Measurements from ENCODE around the gene TTC24.
"Not testable (repeated sequence)": the region's sequence is repeated elsewhere in the genome, so short reads cannot be mapped to it uniquely, and the experiment has no call there.

The TTC24 gene

DNA sequence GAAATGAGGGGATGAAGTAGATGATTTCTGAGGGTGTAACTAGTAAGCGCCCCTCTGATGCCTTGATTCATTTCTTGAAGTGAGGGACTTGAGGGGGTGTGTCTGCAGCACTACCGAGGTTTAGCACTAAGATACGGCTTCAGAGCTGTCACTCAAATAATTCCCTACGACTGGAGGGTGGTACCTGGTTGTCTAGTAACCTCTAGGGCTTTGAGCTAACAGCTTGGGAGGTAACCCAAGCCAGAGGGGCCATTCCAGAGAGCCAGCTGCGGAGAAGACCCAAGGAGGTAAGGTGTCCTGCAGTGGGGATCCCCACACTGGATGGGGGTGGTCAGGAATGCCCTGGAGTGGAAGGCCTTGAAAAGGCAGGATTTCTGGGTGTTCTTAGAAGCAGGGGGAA is at the start of gene TTC24:
Gene TTC24, plus strand, starts transcription at position 252 of the 400 bp plus-strand sequence. CDS start 1,642 bp downstream, outside the sequence.
- no peak for DNase-seq

DNA sequence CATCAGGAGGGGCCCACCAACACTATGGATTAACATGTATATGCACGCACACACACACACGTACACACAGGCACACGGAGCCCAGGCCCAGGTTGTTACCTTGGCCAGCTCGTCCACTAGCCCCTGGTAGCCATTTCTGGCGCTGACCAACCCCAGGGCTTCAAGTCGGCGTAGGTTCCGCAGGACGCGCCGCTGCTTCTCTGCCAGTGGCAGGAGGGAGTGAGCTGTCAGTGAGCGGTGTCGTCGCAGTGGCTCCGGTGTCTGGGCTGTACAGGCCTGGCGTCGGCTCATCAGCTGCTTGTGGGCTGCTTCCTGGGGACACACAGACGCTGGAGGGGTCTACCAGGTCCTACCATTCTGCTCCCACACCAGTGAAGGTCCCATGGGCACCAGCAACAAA is 49.5 kb upstream of the TTC24 start:
- DNase-seq: no peak

DNA sequence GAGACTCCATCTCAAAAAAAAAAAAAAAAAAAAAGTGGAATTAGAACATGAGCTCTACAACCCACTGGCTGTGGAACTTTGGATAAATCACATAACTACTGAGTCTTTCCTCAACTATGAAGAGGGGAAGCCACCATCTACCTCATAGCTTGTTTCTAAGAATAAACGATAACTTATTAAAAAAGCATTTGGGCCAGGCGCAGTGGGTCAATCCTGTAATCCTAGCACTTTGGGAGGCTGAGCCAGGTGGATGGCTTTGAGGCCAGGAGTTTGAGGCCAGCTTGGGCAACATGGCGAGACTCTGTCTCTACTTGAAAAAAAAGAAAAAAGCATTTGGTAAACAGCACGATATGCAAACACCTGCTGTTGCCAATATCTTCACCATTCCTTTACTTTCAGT is 47.1 kb upstream of the TTC24 start:
- DNase-seq: no peak

DNA sequence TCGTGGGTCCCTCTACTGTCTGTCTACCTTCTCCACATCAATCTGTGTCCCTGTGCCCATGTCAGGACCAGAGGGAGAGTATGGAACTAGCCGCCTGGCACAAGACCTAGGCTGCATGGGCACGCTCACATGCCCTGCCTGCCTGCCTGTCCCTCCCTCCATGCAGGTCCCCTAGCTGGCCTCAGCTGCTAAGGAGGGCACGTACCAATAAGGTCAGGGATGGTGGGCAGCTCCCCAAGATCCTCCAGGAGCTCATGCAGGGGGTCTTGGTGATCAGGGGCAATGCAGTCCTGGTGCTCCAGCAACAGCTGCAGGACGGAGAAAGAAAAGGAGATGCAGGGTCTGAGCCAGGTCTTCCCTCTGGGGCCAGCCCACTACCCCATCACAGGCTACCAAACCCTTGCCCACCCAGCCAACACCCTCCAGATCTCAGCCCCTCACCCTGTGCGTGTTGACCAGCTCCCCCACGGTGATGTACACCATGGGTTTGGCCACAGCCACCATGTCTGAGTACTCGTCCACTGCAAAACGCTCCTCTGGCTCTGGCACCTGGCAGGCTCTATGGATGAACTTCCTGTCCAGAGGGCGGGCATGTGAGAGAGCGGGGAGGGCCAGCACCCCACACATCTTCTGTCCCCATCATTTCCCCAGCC is 45.8 kb upstream of the TTC24 start:
- no peak for DNase-seq

DNA sequence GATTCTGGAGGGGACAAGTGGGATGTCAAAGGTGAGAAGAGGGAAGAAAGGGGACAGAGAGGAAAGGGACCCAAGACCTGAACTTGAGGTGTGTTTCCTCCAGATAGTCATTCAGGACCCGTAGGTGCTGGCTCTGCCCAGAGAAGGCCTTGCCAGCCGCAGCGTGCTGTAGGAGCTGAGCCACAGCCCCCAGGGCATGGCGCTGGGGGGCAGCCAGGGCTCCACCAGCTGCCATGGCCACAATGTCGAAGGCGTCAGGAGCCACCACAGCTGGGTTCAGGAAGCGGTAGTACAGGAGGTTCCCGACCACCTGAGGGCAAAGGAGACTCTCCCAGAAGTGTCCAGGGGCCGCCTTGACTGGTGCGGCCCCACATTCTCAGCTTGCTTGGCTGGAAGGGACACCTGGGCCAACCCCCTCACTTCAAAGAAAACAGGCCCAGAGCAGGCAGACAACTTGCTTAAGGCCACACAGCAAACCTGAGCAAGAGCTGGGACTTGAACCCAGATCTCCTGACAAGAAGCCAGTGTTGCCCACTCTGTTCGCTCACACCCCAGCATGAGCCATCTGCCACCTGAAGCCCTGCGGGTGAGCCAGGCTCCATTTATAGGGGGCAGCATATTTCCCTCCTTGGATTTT is 45.0 kb upstream of the TTC24 start:
- DNase-seq: no peak

DNA sequence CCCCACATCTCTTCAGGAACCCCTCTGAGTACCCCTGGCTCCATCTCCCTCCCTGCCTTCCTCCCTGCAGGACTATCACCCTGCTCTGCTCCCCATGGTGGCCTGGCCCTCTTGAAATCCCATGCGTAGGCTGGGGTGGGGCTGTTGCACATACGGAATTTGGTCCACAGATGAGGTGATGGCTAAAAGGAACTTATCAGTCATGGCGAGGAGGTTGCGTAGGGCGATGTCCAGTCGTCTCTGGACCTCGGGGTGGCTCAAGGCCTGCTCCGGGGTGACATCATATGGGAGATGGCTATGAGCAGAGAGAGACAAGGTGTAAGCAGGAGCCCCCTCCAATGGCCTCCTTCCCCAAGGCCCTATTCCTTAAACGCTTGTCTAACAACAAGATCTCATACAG is 42.5 kb upstream of the TTC24 start:
- DNase-seq: no peak

DNA sequence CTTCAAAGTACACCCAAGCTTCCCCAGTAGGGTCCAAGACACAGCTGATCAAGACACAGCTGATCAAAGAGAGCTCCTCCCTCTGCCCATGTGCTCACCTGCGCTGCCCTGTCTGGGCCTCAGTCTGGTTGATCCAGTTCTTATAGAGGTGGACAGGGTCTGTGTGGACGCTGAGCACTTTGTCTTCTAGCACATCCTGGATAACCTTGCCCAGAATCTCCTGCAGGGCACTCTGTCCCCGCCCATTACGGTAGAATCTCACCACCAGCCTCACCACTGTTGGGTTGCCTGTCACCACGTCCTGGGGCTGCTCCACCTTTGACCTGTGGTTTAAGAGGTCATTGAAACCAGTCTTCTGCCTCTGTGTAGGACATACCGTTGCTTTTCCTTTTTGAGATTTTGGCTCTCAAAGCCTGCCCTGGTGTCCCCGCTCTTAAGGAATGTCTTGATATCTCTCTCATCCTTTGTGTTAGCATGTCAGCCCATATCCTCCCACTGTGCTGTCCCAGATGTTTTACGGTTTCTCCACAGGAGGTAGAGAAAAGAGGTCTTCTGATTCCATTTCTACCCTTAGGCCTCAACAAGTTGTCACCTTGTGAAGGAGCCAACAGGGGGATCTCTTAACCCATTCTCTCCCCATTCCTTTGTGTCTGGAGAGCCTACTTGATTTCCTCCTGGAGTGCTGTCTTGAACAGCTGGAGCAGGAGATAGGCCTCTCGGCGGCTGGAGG is 40.6 kb upstream of the TTC24 start:
- DNase-seq: no peak

DNA sequence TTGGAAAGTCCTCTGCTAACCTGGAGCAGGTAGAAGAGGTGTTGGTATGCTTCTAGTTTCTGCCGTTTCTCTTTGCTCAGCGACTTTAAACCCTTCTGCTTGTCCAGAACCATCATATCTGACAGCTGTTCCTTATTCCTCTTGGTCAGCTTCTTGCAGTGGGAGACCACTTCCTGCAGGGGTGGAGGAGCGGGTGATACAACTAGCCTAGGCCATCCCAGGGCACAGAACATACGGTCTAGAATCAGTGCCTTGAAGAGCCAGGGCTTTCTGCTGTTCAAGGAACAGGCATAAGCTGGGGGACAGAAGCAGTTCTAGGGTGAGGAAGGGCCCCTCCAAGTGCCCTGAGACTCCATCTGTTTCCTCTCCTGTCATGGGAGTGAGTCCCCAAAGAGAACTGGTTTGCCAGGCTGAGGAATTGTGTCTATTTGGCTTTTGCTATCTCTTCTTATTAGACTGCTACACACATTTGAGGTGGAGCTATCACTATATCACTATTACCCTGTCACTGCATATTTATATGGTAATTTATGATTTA is 39.6 kb upstream of the TTC24 start:
- DNase-seq: no peak

DNA sequence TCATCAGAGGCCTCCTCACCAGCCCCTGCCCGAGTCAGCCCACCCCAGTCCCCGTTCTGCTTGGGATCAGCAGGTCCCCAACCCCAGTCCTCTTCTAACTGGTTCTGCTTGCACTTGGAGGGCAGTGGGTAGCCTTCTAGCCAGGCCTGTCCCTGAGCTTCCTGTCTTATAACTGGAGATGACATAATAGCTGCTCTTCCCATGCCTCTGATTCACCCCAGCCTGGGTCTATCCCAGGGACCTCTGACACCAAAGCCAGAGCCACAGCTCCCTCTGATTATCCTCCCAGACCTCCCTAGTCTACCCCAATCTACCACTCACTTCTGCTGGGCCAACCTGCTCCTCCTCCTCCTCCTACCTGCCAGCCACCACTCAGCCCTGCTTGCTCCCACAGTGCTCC is 38.6 kb upstream of the TTC24 start:
- DNase-seq: no peak

DNA sequence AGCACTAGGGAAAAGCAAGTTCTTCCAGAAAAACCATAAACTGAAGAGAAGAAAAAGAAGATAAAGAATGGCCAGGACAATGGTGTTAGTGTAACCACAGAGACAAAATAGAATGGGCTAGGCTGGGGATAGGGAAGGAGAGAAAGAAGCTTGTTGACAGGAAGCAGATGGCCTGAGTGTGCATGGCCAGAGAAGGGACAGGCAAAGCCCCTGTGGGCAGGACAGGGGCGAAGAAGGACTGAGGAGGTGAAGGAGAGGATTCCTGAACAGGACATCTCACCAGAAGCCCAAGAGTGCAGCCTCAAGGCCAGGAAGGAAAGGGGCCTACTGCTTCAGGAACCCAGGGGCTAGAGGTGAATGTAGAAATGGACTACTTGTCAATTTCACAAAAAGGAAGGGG is 36.5 kb upstream of the TTC24 start:
- no peak for DNase-seq

DNA sequence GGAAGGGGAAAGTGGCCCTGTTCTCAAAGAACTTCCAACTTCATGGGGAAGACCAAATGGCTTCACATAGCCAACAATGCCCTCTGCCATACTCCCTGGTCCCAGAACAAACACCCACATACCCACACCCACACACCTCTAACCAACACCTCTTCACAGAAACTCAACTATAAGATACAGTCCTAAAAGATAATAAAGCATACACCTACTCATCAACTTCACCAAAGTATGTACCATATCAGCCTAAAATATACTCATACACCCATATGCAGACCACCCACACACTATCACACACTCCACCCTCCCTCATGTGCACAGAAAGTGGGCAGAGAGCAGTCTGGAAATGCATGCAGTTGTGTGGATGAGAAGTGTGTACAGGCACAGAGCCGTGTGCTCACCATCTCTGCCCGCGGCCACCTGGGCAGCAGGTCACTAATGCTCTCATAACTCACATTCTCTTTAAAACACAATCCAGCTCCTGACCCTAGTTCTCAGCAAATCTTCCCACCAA is 34.9 kb upstream of the TTC24 start:
- DNase-seq: no peak

DNA sequence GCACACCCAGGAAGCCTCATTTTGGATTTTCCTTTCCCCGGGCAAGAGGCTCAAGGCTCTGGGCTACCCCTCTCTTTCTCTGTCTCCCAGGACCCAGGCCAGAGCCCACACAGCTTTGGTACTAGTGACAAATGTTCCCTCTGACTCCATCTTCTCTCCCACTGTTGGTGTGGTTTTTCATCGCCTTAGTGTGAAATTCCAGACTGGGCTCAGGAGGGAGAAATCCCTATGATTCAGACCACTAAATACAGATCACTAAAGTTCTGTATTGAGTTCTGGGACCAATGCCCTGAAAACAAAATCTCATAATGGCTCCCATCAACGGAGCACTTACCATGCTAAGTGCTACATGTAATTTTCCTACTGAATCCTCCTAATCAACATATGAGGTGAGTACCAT is 33.3 kb upstream of the TTC24 start:
- no peak for DNase-seq

DNA sequence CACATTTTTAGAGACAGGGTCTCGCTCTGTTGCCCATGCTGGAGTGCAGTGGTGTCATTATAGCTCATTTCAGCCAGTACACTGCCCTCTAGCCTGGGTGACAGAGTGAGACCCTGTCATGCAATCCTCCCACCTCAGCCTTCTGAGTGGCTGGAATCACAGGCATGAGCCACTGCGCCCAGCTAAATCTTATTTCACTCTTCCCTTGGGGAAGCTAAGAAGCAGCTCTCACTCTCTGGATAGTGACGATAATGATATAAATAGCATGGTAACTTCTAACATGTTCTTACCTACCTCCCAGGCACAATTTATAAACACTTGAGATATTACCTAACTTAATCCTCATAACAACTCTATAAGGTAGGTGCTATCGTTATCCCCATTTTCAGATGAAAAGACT is 32.1 kb upstream of the TTC24 start:
- DNase-seq: no peak

DNA sequence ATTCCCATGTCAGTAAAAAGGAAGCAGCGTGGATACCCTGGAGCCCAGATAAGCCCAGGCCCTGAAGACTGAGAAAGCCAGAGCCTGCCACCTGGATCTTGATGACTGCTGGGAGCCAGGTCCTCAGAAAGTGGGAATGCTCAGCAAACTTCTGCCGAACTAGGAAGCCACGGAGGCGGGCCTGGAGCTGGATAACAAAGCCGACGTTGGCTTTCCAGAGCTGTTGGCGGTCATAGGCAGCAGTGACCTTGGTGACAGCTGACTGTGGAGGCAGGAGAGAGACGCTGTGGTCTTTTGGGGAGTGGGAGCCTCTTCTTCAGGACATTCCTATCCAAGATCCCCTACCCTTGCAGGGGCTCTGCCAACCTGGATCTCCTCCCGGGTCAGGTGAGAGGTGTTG is 31.5 kb upstream of the TTC24 start:
- DNase-seq: no peak

DNA sequence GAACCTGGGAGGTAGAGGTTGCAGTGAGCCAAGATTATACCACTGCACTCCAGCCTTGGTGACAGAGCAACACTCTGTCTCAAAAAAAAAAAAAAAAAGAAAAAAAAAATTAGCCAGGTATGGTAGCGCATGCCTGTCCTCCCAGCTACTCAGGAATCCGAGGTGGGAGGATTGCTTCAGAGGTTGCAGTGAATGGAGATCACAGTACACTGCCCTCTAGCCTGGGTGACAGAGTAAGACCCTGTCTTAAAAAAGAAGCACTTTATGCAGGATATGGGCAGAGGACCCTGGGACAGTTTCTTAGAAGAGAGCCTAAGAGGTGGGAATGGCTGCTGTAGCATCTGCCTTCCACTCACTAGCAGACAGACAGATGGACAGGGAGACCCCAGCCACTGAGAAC is 30.1 kb upstream of the TTC24 start:
- no peak for DNase-seq

DNA sequence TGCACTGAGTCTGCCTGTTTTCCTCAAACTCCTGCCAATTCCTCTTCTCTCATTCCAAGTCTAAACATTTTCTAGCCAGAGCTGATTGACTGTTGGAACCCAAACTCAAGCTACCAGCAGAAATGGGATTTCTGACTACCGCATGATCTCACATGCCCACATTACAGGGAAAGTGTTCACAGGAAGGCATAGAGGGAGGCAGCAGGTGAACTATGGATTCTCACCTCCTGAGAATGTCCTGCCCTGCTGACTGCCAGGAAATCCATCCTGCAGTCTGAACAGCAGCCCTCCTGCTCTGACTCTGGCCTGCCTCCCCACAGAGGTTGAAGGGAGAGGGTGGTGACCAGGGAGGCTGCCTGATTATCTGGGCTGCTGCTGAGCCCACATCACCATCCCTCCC is 29.7 kb upstream of the TTC24 start:
- DNase-seq: no peak

DNA sequence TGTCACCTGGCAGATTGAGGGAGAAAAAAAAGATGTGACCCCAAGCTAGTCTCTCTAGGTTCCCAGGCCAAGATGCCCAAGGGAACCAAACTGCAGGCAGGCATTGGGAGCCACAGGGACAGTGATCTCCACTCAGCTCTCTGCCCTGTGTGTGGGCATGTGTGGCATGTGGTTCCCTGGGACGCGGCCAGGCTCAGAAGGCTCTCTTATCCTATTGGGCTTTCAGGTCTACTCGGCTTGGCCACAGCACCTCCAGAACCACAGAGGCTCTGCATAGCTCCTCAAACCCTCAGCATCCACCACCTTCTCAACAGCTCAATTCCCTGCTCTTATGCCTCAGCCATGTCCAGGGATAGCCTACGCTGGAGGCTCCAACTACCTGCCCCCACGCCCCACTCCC is 29.2 kb upstream of the TTC24 start:
- no peak for DNase-seq

DNA sequence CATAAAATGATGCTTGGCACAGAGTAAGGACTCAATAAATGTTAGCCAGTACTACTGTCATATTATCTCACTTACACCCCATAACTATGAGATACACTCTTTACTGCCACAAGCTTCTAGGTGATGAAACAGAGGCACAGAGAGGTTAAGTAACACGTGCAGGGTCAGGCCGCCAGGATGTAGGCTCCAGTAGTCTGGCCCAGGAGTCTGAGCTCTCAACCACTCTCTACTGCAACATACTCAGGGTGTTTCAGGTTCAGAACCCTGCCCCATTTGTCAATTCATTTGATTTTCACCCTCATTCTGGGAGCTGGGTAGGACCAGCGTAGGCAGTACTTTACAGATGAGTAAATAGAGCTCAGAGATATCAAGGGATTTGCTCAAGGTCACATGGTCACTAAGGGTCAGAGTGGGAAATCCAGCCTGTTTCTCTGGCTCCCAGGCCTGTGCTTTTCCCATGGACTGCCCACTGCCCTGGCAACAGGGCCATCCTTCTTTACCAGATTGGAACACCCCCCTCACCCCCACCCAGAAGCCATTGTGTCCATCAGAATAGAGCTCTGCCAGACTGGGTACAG is 28.4 kb upstream of the TTC24 start:
- no peak for DNase-seq

DNA sequence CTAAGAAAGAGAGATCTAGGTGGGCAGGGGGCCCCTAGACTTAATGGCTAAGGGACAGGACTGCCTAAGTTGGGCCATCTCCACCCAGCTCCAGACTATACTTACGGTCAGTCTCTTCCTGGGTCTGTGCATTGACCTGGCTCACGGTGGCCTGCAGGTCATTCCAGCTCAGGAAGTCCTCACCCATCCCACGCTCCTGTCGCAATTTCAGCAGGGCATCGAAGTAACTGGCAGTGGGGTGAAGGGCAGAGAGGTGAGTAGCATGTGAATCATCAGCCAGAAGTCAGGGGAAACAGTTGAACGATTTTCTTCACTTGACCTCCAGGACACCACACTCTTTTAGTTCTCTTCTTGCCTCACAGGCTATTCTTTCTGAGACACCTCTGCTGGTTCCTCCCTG is 27.7 kb upstream of the TTC24 start:
- DNase-seq: no peak

DNA sequence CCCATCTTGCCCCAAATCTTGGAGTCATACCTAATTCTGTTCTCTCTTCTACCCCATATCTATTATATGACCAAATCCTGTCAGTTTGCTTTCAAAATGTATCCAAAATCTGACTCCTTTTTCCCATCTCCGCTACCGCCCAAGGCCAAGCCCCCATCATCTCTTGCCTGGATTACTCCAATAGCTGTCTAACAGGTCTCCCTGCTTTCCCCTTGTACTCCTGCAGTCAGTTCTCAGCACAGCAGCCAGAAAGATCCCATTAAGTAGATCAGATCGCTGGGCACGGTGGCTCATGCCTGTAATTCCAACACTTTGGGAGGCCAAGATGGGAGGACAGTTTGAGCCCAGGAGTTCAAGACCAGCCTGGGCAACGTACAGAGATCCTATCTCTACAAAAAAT is 27.0 kb upstream of the TTC24 start:
- DNase-seq: no peak

DNA sequence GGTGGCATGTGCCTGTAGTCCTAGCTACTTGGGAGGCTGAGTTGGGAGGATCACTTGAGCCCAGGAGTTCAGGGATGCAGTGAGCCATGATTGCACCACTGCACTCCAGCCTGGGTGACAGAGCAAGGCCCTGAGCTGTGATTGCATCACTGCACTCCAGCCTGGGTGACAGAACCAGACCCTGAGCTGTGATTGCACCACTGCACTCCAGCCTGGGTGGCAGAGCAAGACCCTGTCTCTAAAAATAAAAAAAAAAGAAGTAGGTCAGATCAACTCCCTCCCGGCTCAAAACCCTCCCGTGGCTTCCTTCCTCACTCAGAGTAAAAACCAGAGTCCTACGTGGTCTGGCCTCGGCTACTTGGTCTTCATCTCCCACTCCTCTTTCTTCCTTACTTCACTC is 26.6 kb upstream of the TTC24 start:
- not testable (repeated sequence) for DNase-seq

DNA sequence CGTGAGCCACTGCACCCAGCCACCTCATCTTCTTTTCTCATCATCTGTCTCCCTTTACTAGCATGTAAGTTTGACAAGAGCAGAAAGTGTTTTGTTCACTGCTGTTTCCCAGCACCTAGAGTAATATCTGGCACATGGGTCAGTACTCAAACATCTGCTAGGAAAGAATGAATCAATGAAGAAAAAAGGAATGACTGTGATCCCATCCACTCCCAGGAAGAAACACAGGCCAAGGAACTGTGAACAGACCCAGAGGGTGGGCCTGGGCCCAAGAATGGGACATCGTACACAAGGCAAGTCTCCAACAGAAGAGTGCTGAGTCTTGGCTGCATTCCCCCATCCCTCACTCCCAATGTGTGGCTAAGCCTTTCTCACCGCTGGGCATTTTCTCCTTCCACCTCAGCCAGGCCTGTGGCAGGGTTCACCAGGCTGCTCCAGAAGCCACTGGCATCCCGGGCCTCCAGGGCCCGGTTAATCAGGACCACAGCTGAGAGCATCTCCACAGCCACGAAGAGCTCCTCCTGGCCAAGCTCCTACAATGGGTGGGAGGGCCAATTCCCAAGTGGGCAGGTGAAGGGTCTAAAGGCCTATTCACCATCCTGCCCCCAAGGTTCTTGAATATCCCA is 25.6 kb upstream of the TTC24 start:
- no peak for DNase-seq

DNA sequence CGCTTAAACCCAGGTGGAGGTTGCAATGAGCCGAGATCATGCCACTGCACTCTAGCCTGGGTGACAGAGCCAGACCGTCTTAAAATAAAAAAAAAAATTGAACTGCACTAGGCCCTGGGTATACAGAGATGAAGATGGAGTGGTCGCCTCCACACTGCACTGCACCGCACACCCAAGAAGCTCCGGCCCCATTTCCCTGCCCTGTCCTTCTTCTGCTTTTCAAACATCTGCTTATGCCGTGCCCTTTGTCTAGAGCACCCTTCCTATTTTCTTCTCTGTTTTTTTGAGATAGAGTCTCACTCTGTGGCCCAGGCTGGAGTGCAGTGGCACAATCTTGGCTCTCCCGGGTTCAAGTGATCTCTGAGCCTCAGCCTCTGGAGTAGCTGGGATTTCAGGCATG is 24.6 kb upstream of the TTC24 start:
- DNase-seq: no peak

All from NCI-H187 (cell line).